ENCODE measurements around the gene ZBTB7C.

Gene ZBTB7C

DNA sequence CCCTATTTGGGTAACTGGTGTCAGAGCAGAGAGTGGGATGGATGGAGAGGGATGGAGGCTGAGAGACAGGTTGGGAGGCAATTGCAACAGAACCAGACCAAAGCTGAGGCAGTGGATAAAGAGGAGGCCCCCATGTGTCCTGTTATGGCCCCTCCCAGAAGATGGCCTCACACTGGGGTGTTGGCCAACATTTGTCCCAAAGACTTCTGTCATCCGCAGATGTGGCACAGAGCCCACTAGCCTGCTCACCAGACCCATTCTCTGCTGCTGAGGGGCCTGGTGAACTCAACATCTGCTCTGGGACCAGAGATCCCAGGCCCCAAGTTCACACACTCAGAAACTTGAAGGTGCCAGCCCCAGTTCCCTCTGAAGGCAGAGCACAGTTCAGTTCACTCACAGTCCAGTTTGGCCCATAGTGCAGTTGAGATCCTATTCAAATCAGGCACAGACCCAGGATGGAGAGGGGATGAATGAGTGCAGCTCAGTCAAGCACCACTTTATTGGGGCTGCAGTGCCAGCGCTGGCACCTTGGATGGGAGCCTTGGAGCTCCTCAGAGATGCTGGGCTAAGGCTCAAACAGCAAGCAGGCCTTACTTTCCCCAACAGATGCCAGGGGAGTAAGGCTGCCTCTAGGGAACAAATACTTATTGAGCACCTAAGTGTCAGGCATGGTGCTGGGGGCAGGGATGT, 189.2 kb downstream of the ZBTB7C start:
- H3K4me3 ChIP-seq (ENCODE audit: low read depth, low read length), result no peak overlapping the region

- no peak overlapping the region for H3K4me3 ChIP-seq (ENCODE audit: low read depth, low read length)
Measured at GRCh38 chr18:48219037-48219809, 190.0 kb downstream of the ZBTB7C start.

- H3K4me3 ChIP-seq (ENCODE audit: low read depth, low read length), result no peak overlapping the region
Measured at GRCh38 chr18:48218285-48219022, 190.7 kb downstream of the ZBTB7C start.

DNA sequence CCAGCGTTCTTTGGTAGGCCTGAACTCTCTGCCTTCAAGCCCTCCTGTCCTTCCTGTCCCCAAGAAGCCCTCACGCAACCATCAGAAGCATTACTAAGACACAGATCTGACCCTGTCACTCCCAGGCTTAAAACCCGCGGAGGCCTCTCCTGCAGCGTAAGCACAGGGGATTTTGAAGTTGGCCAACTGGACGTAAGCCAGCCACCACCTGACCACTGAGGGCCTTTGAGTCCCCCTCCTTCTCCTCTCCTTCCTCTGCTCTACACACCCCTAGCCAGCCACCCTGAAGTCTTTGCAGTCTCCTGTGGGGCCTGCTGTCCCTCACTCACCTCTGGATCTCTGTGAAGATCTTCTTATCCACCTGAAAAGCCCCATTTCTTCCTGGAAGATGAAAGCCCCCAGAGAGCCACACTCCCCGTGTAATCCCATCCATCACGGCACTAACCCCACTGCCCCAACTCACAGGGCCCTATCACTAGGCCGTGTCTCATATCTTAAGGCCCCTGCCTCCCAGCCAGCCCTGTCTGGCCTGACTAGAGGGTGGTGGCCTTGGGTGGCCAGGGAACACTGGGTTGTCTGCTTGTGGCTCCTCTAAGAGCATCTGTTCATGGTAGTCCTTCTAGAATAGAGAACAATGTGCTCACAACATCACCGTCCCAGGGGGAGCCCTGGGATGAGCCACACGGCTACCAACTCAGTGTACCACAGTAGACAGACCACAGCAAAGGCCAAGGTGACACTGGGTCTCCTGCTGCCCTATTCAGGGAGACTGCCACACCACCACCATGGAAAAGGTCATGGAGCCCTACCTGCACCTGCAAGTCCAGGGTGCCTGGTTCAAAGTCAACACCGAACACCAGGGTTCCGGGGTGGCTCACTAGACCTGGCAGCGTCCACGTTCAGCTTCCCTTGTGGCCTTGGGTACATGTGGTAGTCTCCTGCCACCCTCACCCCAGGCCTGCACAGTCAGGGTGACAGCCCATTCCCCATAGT, 191.6 kb downstream of the ZBTB7C start:
- no peak overlapping the region for H3K4me3 ChIP-seq (ENCODE audit: low read depth, low read length)

DNA sequence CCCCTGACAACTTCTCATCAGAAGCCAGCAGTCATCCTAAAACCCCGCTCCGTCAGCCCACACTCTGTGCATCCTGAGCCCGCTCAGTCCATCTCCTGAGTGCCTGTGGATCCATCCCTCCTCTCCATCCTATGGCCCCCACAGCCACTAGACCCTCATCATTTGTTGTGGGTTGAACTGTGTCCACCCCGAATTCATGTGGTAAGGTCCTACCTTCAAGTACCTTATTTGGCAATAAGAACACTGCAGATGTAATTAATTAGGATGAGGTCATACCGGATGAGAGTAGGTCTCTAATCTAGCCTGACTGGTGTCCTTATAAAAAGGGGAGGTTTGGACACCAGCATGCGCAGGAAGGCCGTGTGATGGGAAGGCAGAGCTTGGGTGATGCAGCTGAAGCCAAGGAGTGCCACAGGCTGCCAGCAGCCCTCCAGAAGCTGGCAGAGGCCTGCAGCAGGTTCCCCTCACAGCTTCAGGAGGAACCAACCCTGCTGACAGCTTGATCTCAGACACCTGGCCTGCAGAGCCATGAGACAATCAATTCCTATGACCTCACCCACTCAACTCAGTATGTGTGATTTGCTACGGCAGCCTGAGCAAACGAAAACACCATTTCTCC, 192.4 kb downstream of the ZBTB7C start:
- no peak overlapping the region for H3K4me3 ChIP-seq (ENCODE audit: low read depth, low read length)

GRCh38 chr18:48215876-48216638, 193.1 kb downstream of the ZBTB7C start:
- H3K4me3 ChIP-seq (ENCODE audit: low read depth, low read length), result no peak overlapping the region

- no peak overlapping the region for H3K4me3 ChIP-seq (ENCODE audit: low read depth, low read length)
Measured at GRCh38 chr18:48213791-48214190, 195.4 kb downstream of the ZBTB7C start.

DNA sequence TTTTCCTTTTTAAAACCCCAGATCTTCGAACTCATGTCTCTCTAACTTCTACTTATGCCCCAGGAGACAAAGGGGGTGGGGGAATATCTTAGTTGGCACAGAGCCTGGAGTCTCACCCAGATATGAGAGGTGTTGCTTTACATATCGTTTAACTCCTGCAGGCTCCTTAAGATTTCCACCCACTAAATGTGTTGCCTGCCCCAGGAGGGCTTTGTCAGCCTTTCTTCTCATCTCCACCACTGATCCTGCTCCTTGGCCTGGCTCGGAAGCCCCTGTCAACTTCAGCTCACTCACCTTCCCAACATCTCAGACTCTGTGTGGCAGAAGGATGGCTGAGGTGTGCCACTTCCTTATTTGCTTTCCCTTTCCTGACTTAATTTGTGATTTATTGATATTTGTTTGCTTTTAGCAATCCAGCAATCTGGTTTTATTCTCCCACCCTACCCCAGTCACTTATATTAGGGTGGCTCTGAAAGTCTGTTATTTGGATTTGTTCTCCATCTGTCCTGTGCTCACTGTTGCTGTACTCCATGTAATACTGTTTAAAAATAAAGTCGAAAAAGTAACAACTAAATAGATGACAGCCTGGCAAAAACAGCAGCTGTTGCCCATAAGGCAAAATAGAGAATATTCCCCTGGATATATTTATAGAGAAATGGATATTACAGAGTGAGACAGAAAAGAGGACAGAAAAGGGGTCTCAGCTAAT, 200.6 kb downstream of the ZBTB7C start:
- no peak overlapping the region for H3K4me3 ChIP-seq (ENCODE audit: low read depth, low read length)

DNA sequence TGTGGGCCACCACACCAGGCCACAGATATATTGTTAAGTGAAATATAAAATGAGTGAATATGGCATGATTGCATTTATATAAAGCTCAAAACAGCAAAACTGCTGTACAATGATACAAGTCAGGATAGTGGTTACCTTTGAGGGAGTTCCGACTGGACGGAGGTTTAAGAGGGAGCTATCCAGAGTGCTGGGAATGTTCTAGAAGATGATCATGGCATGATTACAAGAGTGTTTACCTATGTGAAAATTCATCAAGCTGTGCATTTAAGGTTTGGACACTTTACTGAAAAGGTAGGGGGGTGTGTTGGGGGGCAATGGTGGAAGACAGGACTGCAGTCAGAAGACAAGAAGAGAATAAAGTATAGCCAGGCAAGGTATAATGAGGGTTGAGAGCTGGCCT, 201.4 kb downstream of the ZBTB7C start:
- no peak overlapping the region for H3K4me3 ChIP-seq (ENCODE audit: low read depth, low read length)

DNA sequence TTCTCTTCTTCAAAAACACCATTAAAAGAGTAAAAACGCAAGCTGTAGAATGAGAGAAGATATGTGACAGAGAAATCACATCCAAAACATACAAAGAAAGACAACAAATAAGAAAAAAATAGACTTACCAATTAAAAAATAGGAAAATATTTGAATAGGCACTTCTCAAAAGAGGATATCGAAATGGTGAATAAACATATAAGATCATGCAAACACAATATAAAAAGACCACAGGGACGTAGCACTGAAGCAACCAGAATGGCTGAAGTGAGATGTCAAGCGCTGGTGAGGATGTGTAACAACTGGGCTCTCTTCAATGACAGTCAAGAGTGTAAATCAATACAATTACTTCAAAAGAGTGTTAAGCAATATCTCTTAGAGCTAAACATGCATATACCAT, 202.3 kb downstream of the ZBTB7C start:
- H3K4me3 ChIP-seq (ENCODE audit: low read depth, low read length), result no peak overlapping the region

DNA sequence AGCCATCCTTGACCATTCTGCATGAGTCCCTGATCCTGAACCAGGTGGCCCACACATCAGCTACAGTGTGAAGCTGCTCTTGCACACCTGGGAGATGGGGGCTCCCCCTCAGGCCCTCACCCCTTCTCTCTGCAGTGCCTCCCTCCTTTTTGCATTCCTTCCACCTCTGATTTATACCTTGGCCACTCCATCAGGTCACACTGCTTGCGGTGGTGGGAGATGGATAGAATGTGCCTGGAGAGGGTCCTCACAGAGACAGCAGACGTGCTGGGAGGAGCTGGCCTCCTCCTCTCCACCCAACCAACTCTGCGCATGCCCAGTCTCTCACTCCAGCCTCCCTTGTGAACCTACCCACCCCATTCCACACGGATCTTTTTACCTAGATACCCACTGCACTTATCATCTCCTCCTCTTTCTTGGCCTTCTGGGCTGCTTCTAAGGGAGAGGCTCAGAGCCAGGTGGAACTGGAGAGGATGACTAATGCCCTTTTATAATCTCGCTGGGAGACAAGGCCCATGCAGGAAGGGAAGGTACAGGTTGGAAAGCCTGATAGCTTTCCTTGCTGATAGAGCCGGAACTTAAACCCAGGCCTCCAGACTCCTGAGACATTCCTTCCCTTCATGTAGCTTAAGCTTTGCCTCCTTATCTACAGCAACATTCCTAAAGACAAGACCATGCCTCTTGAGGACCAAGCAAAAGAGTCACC, 205.1 kb downstream of the ZBTB7C start:
- no peak overlapping the region for H3K4me3 ChIP-seq (ENCODE audit: low read depth, low read length)

DNA sequence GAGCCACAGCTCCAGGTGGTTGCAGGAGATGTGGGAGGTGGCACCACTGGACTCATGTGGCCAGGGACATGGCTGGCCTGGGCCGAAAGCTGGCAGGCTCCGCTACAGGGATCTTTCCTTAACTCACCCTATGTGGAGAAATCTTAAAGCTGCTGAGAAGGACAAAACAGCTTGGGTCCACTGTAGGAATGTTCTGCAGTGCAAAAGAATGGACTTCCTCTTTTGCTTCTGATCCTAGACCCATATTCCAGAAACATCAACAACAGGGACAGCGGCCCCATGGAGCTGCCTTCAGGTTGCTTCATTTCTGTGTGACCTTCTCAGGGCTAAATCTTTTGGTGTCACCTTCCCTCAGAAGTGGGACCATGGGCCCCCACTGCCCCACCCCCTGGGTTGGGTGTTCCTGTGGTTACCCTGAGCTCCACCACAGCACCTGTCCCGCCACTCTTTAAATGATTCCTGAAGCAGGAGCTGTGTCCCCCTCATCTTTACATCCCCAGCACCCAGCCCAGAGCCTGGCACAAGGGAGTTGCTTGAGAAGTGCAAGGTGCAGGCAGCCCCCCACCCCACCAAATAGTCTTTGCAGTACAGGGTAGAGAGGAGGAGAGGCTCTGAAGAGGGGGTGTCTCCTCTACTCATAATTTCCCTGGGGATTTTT, 205.8 kb downstream of the ZBTB7C start:
- no peak overlapping the region for H3K4me3 ChIP-seq (ENCODE audit: low read depth, low read length)

DNA sequence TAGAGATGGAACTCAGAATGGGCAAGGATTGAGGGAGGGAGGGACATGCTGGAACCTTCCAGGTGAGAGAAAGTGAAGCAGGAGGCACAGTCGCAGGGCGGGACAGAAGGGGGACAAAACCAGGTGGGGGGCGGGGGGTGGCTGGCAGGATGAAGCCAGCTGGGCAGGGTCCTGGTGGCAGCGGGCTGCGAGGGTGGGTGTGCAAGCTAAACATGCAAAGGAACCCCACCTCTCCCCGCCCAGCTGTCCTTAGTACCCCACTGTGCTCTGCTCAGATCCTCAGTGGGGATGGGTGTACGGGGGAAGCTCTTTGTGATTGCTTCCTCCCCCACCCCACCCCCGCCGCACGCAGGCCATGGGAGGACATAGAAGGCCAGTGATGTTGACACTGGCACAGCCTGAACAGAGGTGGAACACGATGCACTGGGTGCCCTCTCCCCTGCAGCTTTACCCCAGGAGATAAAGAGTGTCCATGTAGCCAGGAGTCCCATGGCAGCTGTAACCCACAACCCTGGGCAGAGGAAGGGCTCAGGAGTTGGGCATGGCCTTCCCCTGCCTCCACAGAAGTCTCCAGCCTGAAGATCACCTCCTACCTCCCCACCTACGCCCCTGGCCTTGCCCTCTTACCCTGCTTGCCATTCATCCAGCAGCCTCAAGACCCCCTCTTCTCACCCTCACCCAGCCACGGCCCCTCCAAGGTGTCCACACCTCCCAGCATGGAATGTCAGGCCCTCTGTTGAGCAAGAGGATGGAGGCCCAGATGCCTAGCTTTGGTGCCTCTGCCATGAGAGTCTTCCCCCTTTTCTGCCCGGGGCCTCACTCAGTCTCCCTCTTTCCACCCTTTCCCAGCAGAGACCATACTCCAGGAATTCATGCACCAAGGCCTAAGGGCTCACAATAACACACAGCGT, 206.6 kb downstream of the ZBTB7C start:
- no peak overlapping the region for H3K4me3 ChIP-seq (ENCODE audit: low read depth, low read length)

GRCh38 chr18:48202006-48202348, 207.2 kb downstream of the ZBTB7C start:
- no peak overlapping the region for H3K4me3 ChIP-seq (ENCODE audit: low read depth, low read length)

GRCh38 chr18:48201337-48202005, 207.7 kb downstream of the ZBTB7C start:
- no peak overlapping the region for H3K4me3 ChIP-seq (ENCODE audit: low read depth, low read length)

- H3K4me3 ChIP-seq (ENCODE audit: low read depth, low read length), result no peak overlapping the region
Measured at GRCh38 chr18:48200631-48201336, 208.4 kb downstream of the ZBTB7C start.

All from iPS-11a (cell line).